Fibroblast of lung (primary cell): Measurements from ENCODE around the gene HNRNPU.

Experiments
- EZH2 ChIP-seq: IDR thresholded peaks from 2 replicates; pipeline ENCODE4 v1.5.1; 2012; ENCODE audit warnings: low read length, control low read depth, mild to moderate bottlenecking; ENCODE audit errors: missing control alignments
- TF ChIP-seq, protein P1 (sequence below), 2 donors: IDR thresholded peaks in 1 of 2; conservative IDR thresholded peaks in 1 of 2; 1 replicate in 1 of 2; 2 replicates in 1 of 2; pipeline ENCODE4 v1.5.1; 2011 to 2012; ENCODE audit warnings: low read length in 2 of 2, control low read depth in 1 of 2, inconsistent platforms in 1 of 2, low read depth in 1 of 2, mild to moderate bottlenecking in 1 of 2

GRCh38 chr1:244876228-244876910 is 12.0 kb upstream of the HNRNPU start:
- TF ChIP-seq, protein P1, sequence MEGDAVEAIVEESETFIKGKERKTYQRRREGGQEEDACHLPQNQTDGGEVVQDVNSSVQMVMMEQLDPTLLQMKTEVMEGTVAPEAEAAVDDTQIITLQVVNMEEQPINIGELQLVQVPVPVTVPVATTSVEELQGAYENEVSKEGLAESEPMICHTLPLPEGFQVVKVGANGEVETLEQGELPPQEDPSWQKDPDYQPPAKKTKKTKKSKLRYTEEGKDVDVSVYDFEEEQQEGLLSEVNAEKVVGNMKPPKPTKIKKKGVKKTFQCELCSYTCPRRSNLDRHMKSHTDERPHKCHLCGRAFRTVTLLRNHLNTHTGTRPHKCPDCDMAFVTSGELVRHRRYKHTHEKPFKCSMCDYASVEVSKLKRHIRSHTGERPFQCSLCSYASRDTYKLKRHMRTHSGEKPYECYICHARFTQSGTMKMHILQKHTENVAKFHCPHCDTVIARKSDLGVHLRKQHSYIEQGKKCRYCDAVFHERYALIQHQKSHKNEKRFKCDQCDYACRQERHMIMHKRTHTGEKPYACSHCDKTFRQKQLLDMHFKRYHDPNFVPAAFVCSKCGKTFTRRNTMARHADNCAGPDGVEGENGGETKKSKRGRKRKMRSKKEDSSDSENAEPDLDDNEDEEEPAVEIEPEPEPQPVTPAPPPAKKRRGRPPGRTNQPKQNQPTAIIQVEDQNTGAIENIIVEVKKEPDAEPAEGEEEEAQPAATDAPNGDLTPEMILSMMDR (conservative IDR thresholded peaks at IDR 0.05 in 1 of 2, IDR thresholded peaks at IDR 0.05 in 1 of 2; ENCODE audit: low read depth in 1 of 2, low read length in 2 of 2): no peak
- TF ChIP-seq EZH2: no peak
